HG03432 (cell line): ENCODE results near the gene ACAD11.

Experiments used
- ATAC-seq: cut with Tn5 transposase; IDR thresholded peaks from one replicate; pipeline ENCODE4 v1.9.1; 2021; ENCODE audit warnings: mild to moderate bottlenecking, moderate library complexity; ENCODE audit not compliant: unreplicated experiment

ACAD11 gene

GRCh38 chr3:132513057-132513456 lies 146.6 kb downstream of the ACAD11 start:
- no peak for ATAC-seq

GRCh38 chr3:132509506-132509905 lies 150.1 kb downstream of the ACAD11 start:
- no peak for ATAC-seq

DNA sequence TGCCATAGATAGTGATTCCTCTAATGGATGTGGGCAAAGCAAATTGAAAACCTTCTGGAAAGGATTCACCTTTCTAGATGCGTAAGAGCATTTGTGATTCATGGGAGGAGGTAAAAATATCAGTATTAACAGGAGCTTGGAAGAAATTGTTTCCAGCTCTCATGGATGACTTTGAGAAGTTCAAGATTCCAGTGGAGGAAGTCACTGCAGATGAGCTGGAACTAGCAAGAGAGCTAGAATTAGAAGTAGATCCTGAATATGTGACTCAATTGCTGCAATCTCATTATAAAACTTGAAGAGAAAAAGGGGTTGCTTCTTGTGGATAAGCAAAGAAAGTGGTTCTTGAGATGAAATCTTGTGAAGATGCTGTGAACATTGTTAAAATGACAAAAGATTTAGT lies 150.5 kb downstream of the ACAD11 start:
- no peak for ATAC-seq
